Dermis microvascular lymphatic vessel endothelial cell (primary cell): ENCODE measurements around the gene CBX4. TPM values are rescaled to one million over a fixed set of nuclear protein-coding genes. Genes with fewer than 3 reads are reported as not detected.

Source experiments
- DNase-seq, 2 donors: peaks; one replicate each; pipeline versions ENCODE4 v3.0.0 to v3.0.0-alpha.2; 2010; ENCODE audit warnings: low read depth in 2 of 2
- total RNA-seq: library from RNA; depleted of rRNA; stranded (reverse); fragments of >200 nt; gene quantifications from 2 replicates; pipeline ENCODE4 v1.2.1, GENCODE V29; 2014

CBX4 gene
- total RNA-seq, 1 donor from 2014 or later: 9.0 TPM

GRCh38 chr17:79831265-79832217, 7.7 kb downstream of the CBX4 start:
- no peak for DNase-seq

GRCh38 chr17:79830763-79831264, 8.4 kb downstream of the CBX4 start:
- no peak for DNase-seq

GRCh38 chr17:79830303-79830702, 8.9 kb downstream of the CBX4 start:
- DNase-seq: no peak

GRCh38 chr17:79829457-79829856, 9.8 kb downstream of the CBX4 start:
- no peak for DNase-seq

GRCh38 chr17:79829004-79829403, 10.2 kb downstream of the CBX4 start:
- peak in 1 of 2 donors; percentile 30 for DNase-seq

GRCh38 chr17:79826841-79827578, 12.2 kb downstream of the CBX4 start:
- DNase-seq: no peak

GRCh38 chr17:79826204-79826680, 13.0 kb downstream of the CBX4 start:
- peak in 1 of 2 donors; percentile 42 for DNase-seq

GRCh38 chr17:79825580-79825921, 13.7 kb downstream of the CBX4 start:
- DNase-seq: no peak

GRCh38 chr17:79824893-79825579, 14.2 kb downstream of the CBX4 start:
- no peak for DNase-seq

- no peak for DNase-seq
These were observed 15.0 kb downstream of the CBX4 start for GRCh38 chr17:79824234-79824633.

- DNase-seq: no peak
These were observed 16.6 kb downstream of the CBX4 start for GRCh38 chr17:79822583-79823124.

- no peak for DNase-seq
These were observed 17.7 kb downstream of the CBX4 start for GRCh38 chr17:79821331-79822095.

- DNase-seq: no peak
These were observed 18.3 kb downstream of the CBX4 start for GRCh38 chr17:79820959-79821330.

- DNase-seq: no peak
These were observed 19.5 kb downstream of the CBX4 start for GRCh38 chr17:79819534-79820276.

- no peak for DNase-seq
These were observed 20.2 kb downstream of the CBX4 start for GRCh38 chr17:79819085-79819484.

- DNase-seq: no peak
These were observed 21.0 kb downstream of the CBX4 start for GRCh38 chr17:79818026-79818758.

GRCh38 chr17:79815836-79816461, 23.3 kb downstream of the CBX4 start:
- no peak for DNase-seq

- no peak for DNase-seq
These were observed 24.0 kb downstream of the CBX4 start for GRCh38 chr17:79814974-79815835.
